Measurements from ENCODE around the gene SRD5A3. TPM values are rescaled to one million over a fixed set of nuclear protein-coding genes. Genes with fewer than 3 reads are reported as not detected.

SRD5A3 gene
- total RNA-seq, 1 donor: 13.0 TPM

GRCh38 chr4:55397520-55398321, 51.7 kb downstream of the SRD5A3 start:
- no peak for TF ChIP-seq CTCF (IDR thresholded peaks at IDR 0.05; ENCODE audit: extremely low read depth, low read depth, low read length)
- Histone ChIP-seq H3K9me3 (ENCODE audit: low read depth, low read length) (no peaks in the 10 kb centered on the region), H4K20me1 (ENCODE audit: insufficient read depth, low read length) (peaks cover 45% of the 10 kb centered on the region), H3K27me3 (ENCODE audit: insufficient read depth, low read length) (no peaks in the 10 kb centered on the region), H3K36me3 (ENCODE audit: insufficient read depth, low read length) (peaks cover 25% of the 10 kb centered on the region), H2AFZ (ENCODE audit: low read length) (no peak overlapping the region), H3K4me1 (ENCODE audit: insufficient read depth, low read length) (peaks cover 19% of the 10 kb centered on the region), H3K79me2 (ENCODE audit: insufficient read depth, low read length) (peaks cover 59% of the 10 kb centered on the region), H3K4me3 (ENCODE audit: insufficient read depth, low read length) (peak overlapping the region; percentile 81), H3K27ac (ENCODE audit: low read depth, low read length) (peak overlapping the region; percentile 92), H3K4me2 (ENCODE audit: insufficient read depth, low read length) (peak overlapping the region; percentile 96)
- peak; percentile 73 for DNase-seq (ENCODE audit: insufficient read length, low spot score, missing footprints)

GRCh38 chr4:55398461-55398860, 52.4 kb downstream of the SRD5A3 start:
- no peak for TF ChIP-seq CTCF (IDR thresholded peaks at IDR 0.05; ENCODE audit: extremely low read depth, low read depth, low read length)
- H3K9me3 ChIP-seq (ENCODE audit: low read depth, low read length): no peaks in the 10 kb centered on the region

GRCh38 chr4:55398966-55399365, 52.9 kb downstream of the SRD5A3 start:
- DNase-seq (ENCODE audit: insufficient read length, low spot score, missing footprints): no peak
- H3K79me2 ChIP-seq (ENCODE audit: insufficient read depth, low read length): peaks cover 71% of the 10 kb centered on the region
- no peak overlapping the region for H2AFZ ChIP-seq (ENCODE audit: low read length)
- peak overlapping the region; percentile 96 for H3K4me2 ChIP-seq (ENCODE audit: insufficient read depth, low read length)
- peaks cover 15% of the 10 kb centered on the region for H3K4me1 ChIP-seq (ENCODE audit: insufficient read depth, low read length)
- H3K36me3 ChIP-seq (ENCODE audit: insufficient read depth, low read length): peaks cover 36% of the 10 kb centered on the region
- H4K20me1 ChIP-seq (ENCODE audit: insufficient read depth, low read length): peaks cover 48% of the 10 kb centered on the region
- peak overlapping the region; percentile 81 for H3K4me3 ChIP-seq (ENCODE audit: insufficient read depth, low read length)
- no peaks in the 10 kb centered on the region for H3K9me3 ChIP-seq (ENCODE audit: low read depth, low read length)
- no peak for TF ChIP-seq CTCF (IDR thresholded peaks at IDR 0.05; ENCODE audit: extremely low read depth, low read depth, low read length)
- no peaks in the 10 kb centered on the region for H3K27me3 ChIP-seq (ENCODE audit: insufficient read depth, low read length)
- H3K27ac ChIP-seq (ENCODE audit: low read depth, low read length): peak overlapping the region; percentile 92

More at GRCh38 chr4:55398461-55398860, 52.4 kb downstream of the SRD5A3 start:
- H3K36me3 ChIP-seq (ENCODE audit: insufficient read depth, low read length): peaks cover 31% of the 10 kb centered on the region
- no peaks in the 10 kb centered on the region for H3K27me3 ChIP-seq (ENCODE audit: insufficient read depth, low read length)
- peaks cover 45% of the 10 kb centered on the region for H4K20me1 ChIP-seq (ENCODE audit: insufficient read depth, low read length)
- no peak overlapping the region for H2AFZ ChIP-seq (ENCODE audit: low read length)
- peaks cover 66% of the 10 kb centered on the region for H3K79me2 ChIP-seq (ENCODE audit: insufficient read depth, low read length)
- H3K4me3 ChIP-seq (ENCODE audit: insufficient read depth, low read length): peak overlapping the region; percentile 81
- peaks cover 19% of the 10 kb centered on the region for H3K4me1 ChIP-seq (ENCODE audit: insufficient read depth, low read length)
- peak overlapping the region; percentile 96 for H3K4me2 ChIP-seq (ENCODE audit: insufficient read depth, low read length)
- peak overlapping the region; percentile 92 for H3K27ac ChIP-seq (ENCODE audit: low read depth, low read length)
- peak; percentile 73 for DNase-seq (ENCODE audit: insufficient read length, low spot score, missing footprints)

GRCh38 chr4:55399581-55399980, 53.5 kb downstream of the SRD5A3 start:
- Histone ChIP-seq H3K27ac (ENCODE audit: low read depth, low read length) (peak overlapping the region; percentile 92), H3K27me3 (ENCODE audit: insufficient read depth, low read length) (no peaks in the 10 kb centered on the region), H4K20me1 (ENCODE audit: insufficient read depth, low read length) (peaks cover 53% of the 10 kb centered on the region), H3K4me1 (ENCODE audit: insufficient read depth, low read length) (peaks cover 15% of the 10 kb centered on the region), H3K79me2 (ENCODE audit: insufficient read depth, low read length) (peaks cover 77% of the 10 kb centered on the region), H3K36me3 (ENCODE audit: insufficient read depth, low read length) (peaks cover 42% of the 10 kb centered on the region), H3K4me2 (ENCODE audit: insufficient read depth, low read length) (peak overlapping the region; percentile 96), H2AFZ (ENCODE audit: low read length) (no peak overlapping the region), H3K9me3 (ENCODE audit: low read depth, low read length) (no peaks in the 10 kb centered on the region), H3K4me3 (ENCODE audit: insufficient read depth, low read length) (peak overlapping the region; percentile 81)
- no peak for TF ChIP-seq CTCF (IDR thresholded peaks at IDR 0.05; ENCODE audit: extremely low read depth, low read depth, low read length)
- DNase-seq (ENCODE audit: insufficient read length, low spot score, missing footprints): no peak

All from osteoblast (primary cell).